Measurements from ENCODE around the gene ARGLU1. TPM values are rescaled to one million over a fixed set of nuclear protein-coding genes. Genes with fewer than 3 reads are reported as not detected.

ARGLU1 gene, protein sequence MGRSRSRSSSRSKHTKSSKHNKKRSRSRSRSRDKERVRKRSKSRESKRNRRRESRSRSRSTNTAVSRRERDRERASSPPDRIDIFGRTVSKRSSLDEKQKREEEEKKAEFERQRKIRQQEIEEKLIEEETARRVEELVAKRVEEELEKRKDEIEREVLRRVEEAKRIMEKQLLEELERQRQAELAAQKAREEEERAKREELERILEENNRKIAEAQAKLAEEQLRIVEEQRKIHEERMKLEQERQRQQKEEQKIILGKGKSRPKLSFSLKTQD
- polyA plus RNA-seq (2013): 316 TPM

DNA sequence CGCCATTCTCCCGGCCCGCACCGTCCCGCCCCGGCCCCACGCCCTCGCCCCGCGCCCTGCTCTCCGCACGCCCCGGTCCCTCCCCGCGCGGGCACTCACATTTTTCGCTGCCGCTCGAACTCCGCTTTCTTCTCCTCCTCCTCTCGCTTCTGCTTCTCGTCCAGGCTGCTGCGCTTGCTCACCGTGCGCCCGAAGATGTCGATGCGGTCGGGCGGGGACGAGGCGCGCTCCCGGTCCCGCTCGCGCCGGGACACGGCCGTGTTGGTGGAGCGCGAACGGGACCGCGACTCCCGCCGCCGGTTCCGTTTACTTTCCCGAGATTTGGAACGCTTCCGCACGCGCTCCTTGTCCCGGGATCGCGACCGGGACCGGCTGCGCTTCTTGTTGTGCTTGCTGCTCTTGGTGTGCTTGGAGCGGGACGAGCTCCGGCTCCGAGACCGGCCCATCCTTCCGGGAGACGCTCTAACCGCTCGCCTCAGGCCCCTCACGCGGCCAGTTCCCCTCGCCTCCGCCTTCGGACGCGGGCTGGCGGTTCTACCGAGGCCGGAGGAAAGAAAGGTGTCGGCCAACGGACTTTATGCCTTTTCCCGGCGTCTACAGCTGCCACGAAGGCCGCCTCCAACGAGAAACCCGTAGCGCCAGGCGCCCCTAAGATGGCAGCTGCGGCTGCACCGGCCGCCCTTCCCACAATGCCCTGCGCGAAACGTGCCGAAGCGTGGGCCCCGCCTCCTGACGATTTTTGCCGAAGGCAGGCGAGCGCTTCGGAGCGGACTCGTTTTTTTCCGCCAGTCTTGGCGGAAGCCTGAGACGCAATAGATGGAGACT lies at the start of gene ARGLU1:
TSS of gene ARGLU1 (minus strand) at position 664 of the 825 bp plus-strand sequence. CDS start at position 446, 218 bp downstream.
- peaks cover 20 to 48% (median 31%) of the 10 kb centered on the region in 4 experiments for H3K4me1 ChIP-seq (ENCODE audit: control extremely low read depth in 1 of 4, control insufficient read depth in 4 of 4, insufficient read depth in 4 of 4, low read length in 3 of 4)
- ChIA-PET POLR2A (interaction anchor here (0.5 kb wide), 1 partner anchor 181 kb away, joined by 3 read pairs; no protein-coding TSS in a partner anchor), CTCF (interaction anchor here (1.2 to 2.8 kb wide), 4 partner anchors 9 to 31 kb away, joined by 3 to 13 read pairs (median 3); no protein-coding TSS in a partner anchor)
- no peaks in the 10 kb centered on the region for H3K27me3 ChIP-seq (replicated peaks in 2 of 5; ENCODE audit: control insufficient read depth in 4 of 5, insufficient read depth in 5 of 5, low read length in 4 of 5)
- H3K36me3 ChIP-seq (ENCODE audit: control insufficient read depth in 4 of 4, insufficient read depth in 4 of 4, low read length in 3 of 4): no peaks in the 10 kb centered on the region
- WGBS (ENCODE audit: insufficient coverage): 0% methylated on average over 102 of the region's 108 CpGs
- H3K9me3 ChIP-seq (ENCODE audit: control extremely low read depth in 1 of 5, control insufficient read depth in 4 of 5, insufficient read depth in 2 of 5, low read depth in 1 of 5, low read length in 4 of 5): no peaks in the 10 kb centered on the region
- peak within 1 kb of the TSS; percentile 83 to 97 (median 93) for H3K4me3 ChIP-seq (ENCODE audit: control insufficient read depth in 1 of 7, extremely low read depth in 1 of 7, insufficient read depth in 4 of 7, low read depth in 2 of 7, low read length in 6 of 7)
- peak within 1 kb of the TSS; percentile 95 to 96 for H3K27ac ChIP-seq (ENCODE audit: insufficient read depth in 1 of 2, low read depth in 1 of 2, low read length in 2 of 2, poor library complexity in 1 of 2, severe bottlenecking in 2 of 2)
- peak; percentile 93 to 97 (median 96) for DNase-seq

DNA sequence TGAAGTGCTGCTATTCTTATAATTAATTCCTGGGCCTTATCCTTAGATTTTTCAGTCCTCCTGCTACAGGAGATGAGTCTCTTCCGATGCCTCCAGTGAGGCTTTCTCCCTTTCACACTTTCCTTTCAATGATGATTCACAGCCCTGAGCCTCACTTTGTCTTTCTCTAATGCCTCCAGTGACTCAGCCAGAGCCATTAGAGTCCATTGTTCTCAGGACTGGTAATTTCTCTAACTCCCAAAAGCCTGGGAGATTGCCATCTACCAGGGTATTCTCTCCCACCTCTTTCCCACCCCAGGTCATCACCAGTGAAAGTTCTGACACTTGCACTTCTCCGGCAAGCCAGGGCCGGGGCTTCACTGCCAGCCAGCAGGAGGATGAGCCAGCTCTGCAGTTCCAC lies 49.6 kb upstream of the ARGLU1 start:
- Histone ChIP-seq H3K27me3 (replicated peaks in 2 of 5; ENCODE audit: control insufficient read depth in 4 of 5, insufficient read depth in 5 of 5, low read length in 4 of 5) (peaks cover 0 to 4% (median 2%) of the 10 kb centered on the region in 5 experiments), H3K36me3 (ENCODE audit: control insufficient read depth in 4 of 4, insufficient read depth in 4 of 4, low read length in 3 of 4) (no peaks in the 10 kb centered on the region), H3K27ac (ENCODE audit: insufficient read depth in 1 of 2, low read depth in 1 of 2, low read length in 2 of 2, poor library complexity in 1 of 2, severe bottlenecking in 2 of 2) (no peak overlapping the region), H3K4me3 (ENCODE audit: control insufficient read depth in 1 of 7, extremely low read depth in 1 of 7, insufficient read depth in 4 of 7, low read depth in 2 of 7, low read length in 6 of 7) (no peak overlapping the region), H3K4me1 (ENCODE audit: control extremely low read depth in 1 of 4, control insufficient read depth in 4 of 4, insufficient read depth in 4 of 4, low read length in 3 of 4) (peaks cover 0 to 4% (median under 1%) of the 10 kb centered on the region in 4 experiments), H3K9me3 (ENCODE audit: control extremely low read depth in 1 of 5, control insufficient read depth in 4 of 5, insufficient read depth in 2 of 5, low read depth in 1 of 5, low read length in 4 of 5) (no peaks in the 10 kb centered on the region)
- POLR2A ChIA-PET: interaction anchor here (0.5 kb wide), 1 partner anchor 1737 kb away, joined by 4 read pairs; no protein-coding TSS in a partner anchor
- no peak for DNase-seq
- 96% methylated on average over 3 of the region's 3 CpGs for WGBS (ENCODE audit: insufficient coverage)
- CTCF ChIA-PET: interaction anchor here (1.2 kb wide), 1 partner anchor 23 kb away, joined by 3 read pairs; no protein-coding TSS in a partner anchor

DNA sequence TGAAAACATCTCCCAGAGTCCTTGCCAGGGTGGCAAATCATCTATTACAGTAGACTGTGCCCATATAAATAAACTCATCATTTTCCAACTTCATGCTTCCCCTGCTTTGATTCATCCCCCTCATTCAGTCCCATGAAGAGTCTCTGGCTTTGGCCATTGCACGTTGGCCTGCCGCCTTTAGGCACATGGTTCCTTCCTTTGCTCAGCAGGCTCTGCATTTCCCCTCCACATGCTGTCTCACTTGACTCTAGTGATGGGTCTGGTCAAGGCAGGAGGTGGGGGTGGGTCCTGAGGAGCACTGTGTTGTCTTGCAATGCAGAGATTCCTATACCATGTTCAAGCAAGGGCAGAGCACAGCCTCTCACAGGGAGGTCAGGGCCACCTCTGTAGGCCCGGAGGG lies 48.8 kb upstream of the ARGLU1 start:
- H3K4me3 ChIP-seq (ENCODE audit: control insufficient read depth in 1 of 7, extremely low read depth in 1 of 7, insufficient read depth in 4 of 7, low read depth in 2 of 7, low read length in 6 of 7): no peak overlapping the region
- POLR2A ChIA-PET: no interaction called here
- H3K4me1 ChIP-seq (ENCODE audit: control extremely low read depth in 1 of 4, control insufficient read depth in 4 of 4, insufficient read depth in 4 of 4, low read length in 3 of 4): peaks cover 0 to 4% (median under 1%) of the 10 kb centered on the region in 4 experiments
- no peaks in the 10 kb centered on the region for H3K36me3 ChIP-seq (ENCODE audit: control insufficient read depth in 4 of 4, insufficient read depth in 4 of 4, low read length in 3 of 4)
- WGBS (ENCODE audit: insufficient coverage): 90% methylated on average over 2 of the region's 3 CpGs
- DNase-seq: no peak
- no peaks in the 10 kb centered on the region for H3K9me3 ChIP-seq (ENCODE audit: control extremely low read depth in 1 of 5, control insufficient read depth in 4 of 5, insufficient read depth in 2 of 5, low read depth in 1 of 5, low read length in 4 of 5)
- H3K27ac ChIP-seq (ENCODE audit: insufficient read depth in 1 of 2, low read depth in 1 of 2, low read length in 2 of 2, poor library complexity in 1 of 2, severe bottlenecking in 2 of 2): no peak overlapping the region
- H3K27me3 ChIP-seq (replicated peaks in 2 of 5; ENCODE audit: control insufficient read depth in 4 of 5, insufficient read depth in 5 of 5, low read length in 4 of 5): peaks cover 0 to 4% (median 0%) of the 10 kb centered on the region in 5 experiments
- CTCF ChIA-PET: no interaction called here

DNA sequence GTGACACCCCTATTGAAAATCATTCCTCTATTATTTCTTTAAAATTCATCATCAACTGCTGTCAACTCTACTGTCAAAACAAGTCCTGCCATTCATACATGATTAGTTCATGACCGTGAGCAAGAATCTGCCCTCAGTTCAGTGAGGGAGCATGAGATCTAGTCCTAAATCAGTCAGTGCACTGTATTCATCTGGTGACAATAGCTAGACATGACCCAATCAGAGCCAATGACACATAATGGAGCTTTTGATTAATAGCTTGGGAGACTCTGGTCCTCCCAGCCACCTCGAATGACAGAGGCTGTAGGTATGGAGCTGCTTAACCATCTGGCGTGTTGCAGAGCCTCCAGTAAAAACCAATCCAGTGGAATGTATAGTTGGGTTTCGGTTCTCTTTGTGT lies 46.9 kb upstream of the ARGLU1 start:
- WGBS (ENCODE audit: insufficient coverage): 93% methylated on average over 4 of the region's 4 CpGs
- Histone ChIP-seq H3K4me3 (ENCODE audit: control insufficient read depth in 1 of 7, extremely low read depth in 1 of 7, insufficient read depth in 4 of 7, low read depth in 2 of 7, low read length in 6 of 7) (no peak overlapping the region), H3K4me1 (ENCODE audit: control extremely low read depth in 1 of 4, control insufficient read depth in 4 of 4, insufficient read depth in 4 of 4, low read length in 3 of 4) (peaks cover 0 to 3% (median under 1%) of the 10 kb centered on the region in 4 experiments), H3K27ac (ENCODE audit: insufficient read depth in 1 of 2, low read depth in 1 of 2, low read length in 2 of 2, poor library complexity in 1 of 2, severe bottlenecking in 2 of 2) (no peak overlapping the region), H3K9me3 (ENCODE audit: control extremely low read depth in 1 of 5, control insufficient read depth in 4 of 5, insufficient read depth in 2 of 5, low read depth in 1 of 5, low read length in 4 of 5) (no peaks in the 10 kb centered on the region), H3K36me3 (ENCODE audit: control insufficient read depth in 4 of 4, insufficient read depth in 4 of 4, low read length in 3 of 4) (no peaks in the 10 kb centered on the region), H3K27me3 (replicated peaks in 2 of 5; ENCODE audit: control insufficient read depth in 4 of 5, insufficient read depth in 5 of 5, low read length in 4 of 5) (no peaks in the 10 kb centered on the region)
- CTCF ChIA-PET: interaction anchor here (1.0 to 1.4 kb wide), 2 partner anchors 14 to 15 kb away, joined by 3 read pairs; no protein-coding TSS in a partner anchor
- no peak for DNase-seq
- POLR2A ChIA-PET: no interaction called here

DNA sequence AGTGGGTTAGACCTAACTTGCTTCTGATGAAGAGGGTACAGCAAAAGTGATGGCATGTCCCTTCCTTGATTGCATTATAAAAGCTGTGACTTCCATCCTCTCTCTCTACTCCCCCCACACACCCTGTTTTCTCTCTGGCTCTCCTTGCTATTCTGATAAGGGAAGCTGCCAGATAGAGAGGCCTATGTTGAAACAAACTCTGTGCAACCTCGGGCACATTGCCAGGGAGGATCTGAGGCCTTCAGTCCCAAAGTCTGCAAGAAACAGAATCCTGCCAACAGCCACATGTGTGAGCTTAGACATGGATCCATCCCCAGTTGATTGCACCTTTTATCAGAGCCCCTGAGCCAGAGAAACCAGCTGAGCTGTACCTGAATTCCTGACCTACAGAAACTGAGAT lies 44.8 kb upstream of the ARGLU1 start:
- Histone ChIP-seq H3K4me3 (ENCODE audit: control insufficient read depth in 1 of 7, extremely low read depth in 1 of 7, insufficient read depth in 4 of 7, low read depth in 2 of 7, low read length in 6 of 7) (no peak overlapping the region), H3K27me3 (replicated peaks in 2 of 5; ENCODE audit: control insufficient read depth in 4 of 5, insufficient read depth in 5 of 5, low read length in 4 of 5) (no peaks in the 10 kb centered on the region), H3K9me3 (ENCODE audit: control extremely low read depth in 1 of 5, control insufficient read depth in 4 of 5, insufficient read depth in 2 of 5, low read depth in 1 of 5, low read length in 4 of 5) (no peaks in the 10 kb centered on the region), H3K27ac (ENCODE audit: insufficient read depth in 1 of 2, low read depth in 1 of 2, low read length in 2 of 2, poor library complexity in 1 of 2, severe bottlenecking in 2 of 2) (no peak overlapping the region), H3K4me1 (ENCODE audit: control extremely low read depth in 1 of 4, control insufficient read depth in 4 of 4, insufficient read depth in 4 of 4, low read length in 3 of 4) (no peaks in the 10 kb centered on the region), H3K36me3 (ENCODE audit: control insufficient read depth in 4 of 4, insufficient read depth in 4 of 4, low read length in 3 of 4) (no peaks in the 10 kb centered on the region)
- peak in 2 of 3 donors; percentile 30 to 33 for DNase-seq
- ChIA-PET CTCF (interaction anchor here (1.3 kb wide), 1 partner anchor 14 kb away, joined by 3 read pairs; no protein-coding TSS in a partner anchor), POLR2A (no interaction called here)
- WGBS (ENCODE audit: insufficient coverage): 57% methylated on average over 1 of the region's 1 CpG

DNA sequence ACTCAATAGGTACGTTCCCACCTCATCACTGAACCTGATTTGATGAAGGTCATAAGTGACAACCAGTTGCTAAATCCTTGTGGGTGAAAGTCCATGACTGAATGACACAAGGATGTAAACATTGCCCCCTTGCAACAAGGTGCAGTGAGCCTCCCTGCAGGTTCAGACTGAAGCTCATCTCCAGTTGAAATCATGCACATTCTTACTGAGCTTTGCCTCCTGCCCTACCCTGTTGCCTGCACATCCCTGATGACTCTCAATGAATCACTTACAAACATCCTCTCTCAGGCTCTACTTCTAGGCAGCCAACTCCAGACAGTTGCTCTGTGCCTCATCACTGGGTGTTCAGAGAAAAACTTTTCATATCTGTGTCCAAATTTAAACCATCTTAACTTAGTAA lies 42.5 kb upstream of the ARGLU1 start:
- no peaks in the 10 kb centered on the region for H3K27me3 ChIP-seq (replicated peaks in 2 of 5; ENCODE audit: control insufficient read depth in 4 of 5, insufficient read depth in 5 of 5, low read length in 4 of 5)
- H3K27ac ChIP-seq (ENCODE audit: insufficient read depth in 1 of 2, low read depth in 1 of 2, low read length in 2 of 2, poor library complexity in 1 of 2, severe bottlenecking in 2 of 2): no peak overlapping the region
- CTCF ChIA-PET: interaction anchor here (0.8 kb wide), 1 partner anchor 10 kb away, joined by 3 read pairs; no protein-coding TSS in a partner anchor
- H3K4me3 ChIP-seq (ENCODE audit: control insufficient read depth in 1 of 7, extremely low read depth in 1 of 7, insufficient read depth in 4 of 7, low read depth in 2 of 7, low read length in 6 of 7): no peak overlapping the region
- no peaks in the 10 kb centered on the region for H3K9me3 ChIP-seq (ENCODE audit: control extremely low read depth in 1 of 5, control insufficient read depth in 4 of 5, insufficient read depth in 2 of 5, low read depth in 1 of 5, low read length in 4 of 5)
- H3K4me1 ChIP-seq (ENCODE audit: control extremely low read depth in 1 of 4, control insufficient read depth in 4 of 4, insufficient read depth in 4 of 4, low read length in 3 of 4): no peaks in the 10 kb centered on the region
- POLR2A ChIA-PET: no interaction called here
- no peak for DNase-seq
- no peaks in the 10 kb centered on the region for H3K36me3 ChIP-seq (ENCODE audit: control insufficient read depth in 4 of 4, insufficient read depth in 4 of 4, low read length in 3 of 4)
- 100% methylated on average over 1 of the region's 1 CpG for WGBS (ENCODE audit: insufficient coverage)
